ENCODE data around the gene PCDHA8.
"Not testable (repeated sequence)": the region's sequence is repeated elsewhere in the genome, so short reads cannot be mapped to it uniquely, and the experiment has no call there.

PCDHA8 gene

DNA sequence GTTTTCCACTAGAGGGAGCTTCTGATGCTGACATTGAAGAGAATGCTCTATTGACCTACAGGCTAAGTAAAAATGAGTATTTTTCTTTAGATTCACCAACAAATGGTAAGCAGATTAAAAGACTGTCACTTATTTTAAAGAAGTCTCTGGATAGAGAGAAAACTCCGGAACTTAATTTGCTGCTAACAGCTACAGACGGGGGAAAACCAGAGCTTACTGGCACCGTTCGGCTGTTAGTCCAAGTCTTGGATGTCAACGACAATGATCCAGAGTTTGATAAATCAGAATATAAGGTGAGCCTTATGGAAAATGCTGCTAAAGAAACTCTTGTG is 28.5 kb downstream of the PCDHA8 start:
- no peak for DNase-seq (ENCODE audit: low read depth in 2 of 2)

DNA sequence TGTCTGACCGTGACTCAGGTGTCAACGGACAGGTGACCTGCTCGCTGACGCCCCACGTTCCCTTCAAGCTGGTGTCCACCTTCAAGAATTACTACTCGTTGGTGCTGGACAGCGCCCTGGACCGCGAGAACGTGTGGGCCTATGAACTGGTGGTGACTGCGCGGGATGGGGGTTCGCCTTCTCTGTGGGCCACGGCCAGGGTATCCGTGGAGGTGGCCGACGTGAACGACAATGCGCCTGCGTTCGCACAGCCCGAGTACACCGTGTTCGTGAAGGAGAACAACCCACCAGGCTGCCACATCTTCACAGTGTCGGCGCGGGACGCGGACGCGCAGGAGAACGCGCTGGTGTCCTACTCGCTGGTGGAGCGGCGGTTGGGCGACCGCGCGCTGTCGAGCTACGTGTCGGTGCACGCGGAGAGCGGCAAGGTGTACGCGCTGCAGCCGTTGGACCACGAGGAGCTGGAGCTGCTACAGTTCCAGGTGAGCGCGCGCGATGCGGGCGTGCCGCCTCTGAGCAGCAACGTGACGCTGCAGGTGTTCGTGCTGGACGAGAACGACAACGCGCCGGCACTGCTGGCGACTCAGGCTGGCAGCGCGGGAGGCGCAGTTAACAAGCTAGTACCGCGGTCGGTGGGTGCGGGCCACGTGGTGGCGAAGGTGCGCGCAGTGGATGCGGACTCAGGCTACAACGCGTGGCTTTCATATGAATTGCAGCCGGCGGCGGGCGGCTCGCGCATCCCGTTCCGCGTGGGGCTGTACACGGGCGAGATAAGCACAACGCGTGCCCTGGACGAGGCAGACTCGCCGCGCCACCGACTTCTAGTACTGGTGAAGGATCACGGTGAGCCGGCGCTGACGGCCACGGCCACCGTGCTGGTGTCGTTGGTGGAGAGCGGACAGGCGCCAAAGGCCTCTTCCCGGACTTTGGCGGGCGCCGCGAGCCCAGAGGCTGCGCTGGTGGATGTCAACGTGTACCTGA is 29.5 kb downstream of the PCDHA8 start:
- DNase-seq (ENCODE audit: low read depth in 2 of 2): no peak

DNA sequence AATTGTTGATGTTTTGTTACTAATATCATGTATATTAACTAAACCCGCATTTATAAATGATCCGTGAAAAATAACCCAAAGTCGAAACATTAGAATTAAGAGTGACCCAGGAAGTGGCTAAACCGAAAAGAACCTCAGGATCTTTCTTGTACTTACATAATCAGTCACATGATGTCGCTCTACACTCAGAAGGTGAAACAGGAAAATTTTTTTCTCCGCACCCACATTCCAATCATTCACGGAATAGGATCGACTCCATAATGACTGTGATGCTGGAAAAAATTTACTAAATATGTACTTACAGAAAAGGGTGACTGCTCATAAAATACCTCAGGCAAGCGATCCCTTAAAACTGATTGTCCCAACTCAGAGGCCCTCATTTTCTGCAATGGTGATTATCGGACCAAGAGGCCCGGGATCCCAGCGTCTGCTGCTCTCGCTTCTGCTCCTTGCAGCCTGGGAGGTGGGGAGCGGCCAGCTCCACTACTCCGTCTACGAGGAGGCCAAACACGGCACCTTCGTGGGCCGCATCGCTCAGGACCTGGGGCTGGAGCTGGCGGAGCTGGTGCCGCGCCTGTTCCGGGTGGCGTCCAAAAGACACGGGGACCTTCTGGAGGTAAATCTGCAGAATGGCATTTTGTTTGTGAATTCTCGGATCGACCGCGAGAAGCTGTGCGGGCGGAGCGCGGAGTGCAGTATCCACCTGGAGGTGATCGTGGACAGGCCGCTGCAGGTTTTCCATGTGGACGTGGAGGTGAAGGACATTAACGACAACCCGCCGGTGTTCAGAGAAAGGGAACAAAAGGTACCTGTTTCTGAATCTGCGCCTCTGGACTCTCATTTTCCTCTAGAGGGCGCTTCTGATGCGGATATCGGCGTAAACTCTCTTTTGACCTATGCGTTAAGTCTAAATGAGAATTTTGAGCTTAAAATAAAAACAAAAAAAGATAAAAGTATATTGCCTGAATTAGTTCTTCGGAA is 34.4 kb downstream of the PCDHA8 start, which contains the start of gene PCDHA12:
PCDHA12 (plus strand) TSS at position 224 of the 981 bp plus-strand sequence; CDS start at position 389, 165 bp downstream.
- no peak for DNase-seq (ENCODE audit: low read depth in 2 of 2)

DNA sequence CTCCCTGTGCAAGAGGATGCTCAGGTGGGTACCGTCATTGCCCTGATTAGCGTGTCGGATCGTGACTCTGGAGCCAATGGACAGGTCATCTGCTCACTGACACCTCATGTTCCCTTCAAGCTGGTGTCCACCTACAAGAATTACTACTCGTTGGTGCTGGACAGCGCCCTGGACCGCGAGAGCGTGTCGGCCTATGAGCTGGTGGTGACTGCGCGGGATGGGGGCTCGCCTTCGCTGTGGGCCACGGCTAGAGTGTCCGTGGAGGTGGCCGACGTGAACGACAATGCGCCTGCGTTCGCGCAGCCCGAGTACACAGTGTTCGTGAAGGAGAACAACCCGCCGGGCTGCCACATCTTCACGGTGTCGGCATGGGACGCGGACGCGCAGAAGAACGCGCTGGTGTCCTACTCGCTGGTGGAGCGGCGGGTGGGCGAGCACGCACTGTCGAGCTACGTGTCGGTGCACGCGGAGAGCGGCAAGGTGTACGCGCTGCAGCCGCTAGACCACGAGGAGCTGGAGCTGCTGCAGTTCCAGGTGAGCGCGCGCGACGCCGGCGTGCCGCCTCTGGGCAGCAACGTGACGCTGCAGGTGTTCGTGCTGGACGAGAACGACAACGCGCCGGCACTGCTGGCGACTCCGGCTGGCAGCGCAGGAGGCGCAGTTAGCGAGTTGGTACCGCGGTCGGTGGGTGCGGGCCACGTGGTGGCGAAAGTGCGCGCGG is 35.7 kb downstream of the PCDHA8 start:
- not testable (repeated sequence) for DNase-seq (ENCODE audit: low read depth in 2 of 2)

DNA sequence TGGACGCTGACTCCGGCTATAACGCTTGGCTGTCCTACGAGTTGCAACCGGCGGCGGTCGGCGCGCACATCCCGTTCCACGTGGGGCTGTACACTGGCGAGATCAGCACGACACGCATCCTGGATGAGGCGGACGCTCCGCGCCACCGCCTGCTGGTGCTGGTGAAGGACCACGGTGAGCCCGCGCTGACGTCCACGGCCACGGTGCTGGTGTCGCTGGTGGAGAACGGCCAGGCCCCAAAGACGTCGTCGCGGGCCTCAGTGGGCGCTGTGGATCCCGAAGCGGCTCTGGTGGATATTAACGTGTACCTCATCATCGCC is 36.2 kb downstream of the PCDHA8 start:
- no peak for DNase-seq (ENCODE audit: low read depth in 2 of 2)

DNA sequence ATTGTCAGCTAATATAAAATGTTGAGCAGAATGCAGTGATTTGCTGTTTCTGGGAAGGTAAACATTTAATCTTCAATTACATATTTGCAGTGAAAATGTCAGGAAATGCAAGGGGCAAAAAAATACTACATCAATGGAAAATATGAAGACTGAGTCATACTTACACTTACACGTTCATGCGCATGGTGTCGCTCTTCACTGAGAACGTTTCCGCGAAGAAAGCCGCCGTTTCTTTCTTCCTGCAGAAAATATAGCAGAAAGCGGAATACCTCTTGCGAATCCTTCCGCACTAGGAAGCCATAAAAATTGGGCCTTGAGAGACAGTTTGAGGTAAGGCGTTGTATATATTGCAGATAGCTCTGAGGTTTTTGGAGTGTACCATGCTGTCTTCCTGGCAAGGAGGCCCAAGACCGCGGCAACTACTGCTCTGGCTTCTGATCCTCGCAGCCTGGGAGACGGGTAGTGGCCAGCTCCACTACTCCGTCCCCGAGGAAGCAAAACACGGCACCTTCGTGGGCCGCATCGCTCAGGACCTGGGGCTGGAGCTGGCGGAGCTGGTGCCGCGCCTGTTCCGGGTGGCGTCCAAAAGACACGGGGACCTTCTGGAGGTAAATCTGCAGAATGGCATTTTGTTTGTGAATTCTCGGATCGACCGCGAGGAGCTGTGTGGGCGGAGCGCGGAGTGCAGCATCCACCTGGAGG is 41.1 kb downstream of the PCDHA8 start, which contains the start of gene PCDHA13:
PCDHA13 (plus strand) TSS at position 236 of the 702 bp plus-strand sequence; CDS start at position 381, 145 bp downstream.
- no peak for DNase-seq (ENCODE audit: low read depth in 2 of 2)

DNA sequence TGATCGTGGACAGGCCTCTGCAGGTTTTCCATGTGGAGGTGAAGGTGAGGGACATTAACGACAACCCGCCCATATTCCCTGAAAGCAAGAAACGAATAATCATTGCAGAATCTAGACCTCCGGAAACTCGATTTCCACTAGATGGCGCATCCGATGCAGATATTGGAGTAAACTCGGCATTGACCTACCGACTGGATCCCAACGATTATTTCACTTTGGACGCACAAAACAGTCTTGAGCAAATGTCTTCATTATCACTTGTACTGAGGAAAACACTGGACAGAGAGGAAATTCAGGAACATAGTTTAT is 41.6 kb downstream of the PCDHA8 start:
- DNase-seq (ENCODE audit: low read depth in 2 of 2): no peak

DNA sequence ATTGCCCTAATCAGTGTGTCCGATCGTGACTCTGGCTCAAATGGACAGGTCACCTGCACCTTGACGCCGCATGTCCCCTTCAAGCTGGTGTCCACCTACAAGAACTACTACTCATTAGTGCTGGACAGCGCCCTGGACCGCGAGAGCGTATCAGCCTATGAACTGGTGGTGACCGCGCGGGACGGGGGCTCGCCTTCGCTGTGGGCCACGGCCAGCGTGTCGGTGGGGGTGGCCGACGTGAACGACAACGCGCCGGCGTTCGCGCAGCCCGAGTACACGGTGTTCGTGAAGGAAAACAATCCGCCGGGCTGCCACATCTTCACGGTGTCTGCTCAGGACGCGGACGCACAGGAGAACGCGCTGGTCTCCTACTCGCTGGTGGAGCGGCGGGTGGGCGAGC is 42.4 kb downstream of the PCDHA8 start:
- DNase-seq (ENCODE audit: low read depth in 2 of 2): no peak

DNA sequence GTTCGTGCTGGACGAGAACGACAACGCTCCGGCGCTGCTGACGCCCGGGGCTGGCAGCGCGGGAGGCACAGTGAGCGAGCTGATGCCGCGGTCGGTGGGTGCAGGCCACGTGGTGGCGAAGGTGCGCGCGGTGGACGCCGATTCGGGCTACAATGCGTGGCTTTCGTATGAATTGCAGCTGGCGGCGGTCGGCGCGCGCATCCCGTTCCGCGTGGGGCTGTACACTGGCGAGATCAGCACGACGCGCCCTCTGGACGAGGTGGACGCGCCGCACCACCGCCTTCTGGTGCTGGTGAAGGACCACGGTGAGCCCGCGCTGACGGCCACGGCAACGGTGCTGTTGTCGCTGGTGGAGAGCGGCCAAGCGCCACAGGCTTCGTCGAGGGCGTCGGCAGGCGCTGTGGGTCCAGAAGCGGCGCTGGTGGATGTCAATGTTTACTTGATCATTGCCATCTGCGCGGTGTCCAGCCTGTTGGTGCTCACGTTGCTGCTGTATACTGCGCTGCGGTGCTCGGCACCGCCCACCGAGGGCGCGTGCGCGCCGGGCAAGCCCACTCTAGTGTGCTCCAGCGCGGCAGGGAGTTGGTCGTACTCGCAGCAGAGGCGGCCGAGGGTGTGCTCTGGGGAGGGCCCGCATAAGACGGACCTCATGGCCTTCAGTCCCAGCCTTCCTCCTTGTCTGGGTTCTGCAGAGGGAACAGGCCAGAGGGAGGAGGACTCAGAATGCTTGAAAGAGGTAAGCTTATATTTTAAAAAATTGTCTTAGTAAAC is 43.1 kb downstream of the PCDHA8 start:
- no peak for DNase-seq (ENCODE audit: low read depth in 2 of 2)
